Immature natural killer cell (primary cell): ENCODE measurements around the gene CDKN1A. TPM values are rescaled to one million over a fixed set of nuclear protein-coding genes. Genes with fewer than 3 reads are reported as not detected.
"Not testable (repeated sequence)": the region's sequence is repeated elsewhere in the genome, so short reads cannot be mapped to it uniquely, and the experiment has no call there.

ENCODE experiments used
- DNase-seq, 3 donors: peaks; one replicate each; pipeline ENCODE4 v3.0.0; 2022; ENCODE audit warnings: mixed read lengths in 1 of 3
- H3K27ac Mint-ChIP-seq, 6 donors: one replicate each; pipeline ENCODE4 v1.8.0; 2020; ENCODE audit warnings: mixed read lengths in 6 of 6, mild to moderate bottlenecking in 5 of 6, inconsistent platforms in 4 of 6, moderate library complexity in 3 of 6
- H3K27me3 Mint-ChIP-seq, 3 donors: one replicate each; pipeline ENCODE4 v1.8.0; 2020 to 2021; ENCODE audit warnings: low read depth in 3 of 3, mild to moderate bottlenecking in 3 of 3, mixed read lengths in 3 of 3, moderate library complexity in 3 of 3, inconsistent platforms in 1 of 3
- H3K36me3 Mint-ChIP-seq, 3 donors: one replicate each; pipeline ENCODE4 v1.8.0; 2020; ENCODE audit warnings: mixed read lengths in 3 of 3, inconsistent platforms in 2 of 3, mild to moderate bottlenecking in 2 of 3
- H3K4me1 Mint-ChIP-seq, 2 donors: one replicate each; pipeline ENCODE4 v1.8.0; 2020; ENCODE audit warnings: inconsistent platforms in 2 of 2, mild to moderate bottlenecking in 2 of 2, mixed read lengths in 2 of 2, moderate library complexity in 1 of 2
- H3K4me3 Mint-ChIP-seq, 5 donors: one replicate each; pipeline ENCODE4 v1.8.0; 2020; ENCODE audit warnings: mild to moderate bottlenecking in 5 of 5, mixed read lengths in 5 of 5, inconsistent platforms in 3 of 5, moderate library complexity in 3 of 5
- H3K9me3 Mint-ChIP-seq, 6 donors: one replicate each; pipeline ENCODE4 v1.8.0; 2020; ENCODE audit warnings: mild to moderate bottlenecking in 6 of 6, mixed read lengths in 6 of 6, inconsistent platforms in 4 of 6, moderate library complexity in 3 of 6
- polyA plus RNA-seq, 3 donors: library from polyadenylated mRNA; unstranded; fragments of 300-500 nt; fragmentation: Illumina TruSeq; gene quantifications; one replicate each; pipeline ENCODE4 v1.2.3, GENCODE V29; 2021

Gene CDKN1A
- polyA plus RNA-seq, 3 donors from 2014 or later, result 3.3 to 13.6 (median 7.0) TPM

DNA sequence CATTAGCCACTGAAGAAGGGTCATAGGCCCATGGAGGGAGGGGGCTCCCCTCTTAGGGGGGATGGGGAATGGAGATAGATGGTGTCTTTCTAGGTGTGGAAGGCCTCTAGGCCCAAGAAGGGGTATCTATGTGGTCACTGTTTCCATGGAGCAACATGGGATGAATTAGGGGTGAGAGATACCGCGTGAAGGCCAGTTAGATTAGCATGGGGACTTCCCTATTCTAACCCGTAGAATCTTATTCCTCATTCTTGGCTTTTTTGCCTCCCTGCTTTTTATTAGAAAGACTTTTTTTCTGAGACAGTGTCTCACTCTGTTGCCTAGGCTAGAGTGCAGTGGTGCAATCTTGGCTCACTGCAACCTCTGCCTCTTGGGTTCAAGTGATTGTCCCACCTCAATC, 22.3 kb downstream of the CDKN1A start:
- peaks cover 0 to 3% (median 2%) of the 10 kb centered on the region in 3 donors for H3K27me3 Mint-ChIP-seq
- H3K27ac Mint-ChIP-seq, result peak overlapping the region in 1 of 6 donors; percentile 2
- no peak for DNase-seq
- H3K4me1 Mint-ChIP-seq, result no peaks in the 10 kb centered on the region
- H3K36me3 Mint-ChIP-seq, result peaks cover 0 to 5% (median 0%) of the 10 kb centered on the region in 3 donors
- no peak overlapping the region for H3K4me3 Mint-ChIP-seq
- H3K9me3 Mint-ChIP-seq, result no peaks in the 10 kb centered on the region

DNA sequence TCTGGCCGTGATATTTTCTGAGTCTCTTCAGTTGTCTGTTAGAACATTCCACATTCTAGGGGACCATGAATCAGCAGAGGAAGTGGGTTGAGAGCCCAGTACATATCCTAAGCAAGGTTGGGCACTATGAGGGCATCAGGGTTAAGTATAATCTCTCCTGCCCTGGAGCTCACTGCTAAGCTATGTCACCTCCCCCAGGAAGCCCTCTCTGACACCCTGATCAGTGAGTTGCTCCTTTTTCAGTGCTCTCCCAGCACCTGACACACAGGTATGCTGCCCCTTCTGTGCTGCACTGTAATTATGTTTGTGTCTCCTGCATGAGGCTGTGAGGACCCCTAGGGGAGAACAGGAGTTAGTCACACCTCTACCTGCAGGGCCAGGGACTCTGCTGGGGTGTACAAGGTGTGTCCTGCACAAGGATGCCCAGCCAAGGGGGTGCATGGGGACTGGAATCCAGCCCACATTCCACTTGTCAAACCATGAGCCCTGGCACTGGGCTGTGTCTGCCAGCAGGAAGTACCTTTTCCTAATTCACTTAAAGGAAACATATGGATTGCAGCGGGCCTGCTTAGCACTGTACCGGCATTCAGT, 23.0 kb downstream of the CDKN1A start:
- Mint-ChIP-seq H3K36me3 (peaks cover 0 to 5% (median 0%) of the 10 kb centered on the region in 3 donors), H3K27me3 (peaks cover 0 to 3% (median 2%) of the 10 kb centered on the region in 3 donors), H3K27ac (no peak overlapping the region), H3K9me3 (no peaks in the 10 kb centered on the region), H3K4me1 (no peaks in the 10 kb centered on the region), H3K4me3 (no peak overlapping the region)
- DNase-seq, result no peak

DNA sequence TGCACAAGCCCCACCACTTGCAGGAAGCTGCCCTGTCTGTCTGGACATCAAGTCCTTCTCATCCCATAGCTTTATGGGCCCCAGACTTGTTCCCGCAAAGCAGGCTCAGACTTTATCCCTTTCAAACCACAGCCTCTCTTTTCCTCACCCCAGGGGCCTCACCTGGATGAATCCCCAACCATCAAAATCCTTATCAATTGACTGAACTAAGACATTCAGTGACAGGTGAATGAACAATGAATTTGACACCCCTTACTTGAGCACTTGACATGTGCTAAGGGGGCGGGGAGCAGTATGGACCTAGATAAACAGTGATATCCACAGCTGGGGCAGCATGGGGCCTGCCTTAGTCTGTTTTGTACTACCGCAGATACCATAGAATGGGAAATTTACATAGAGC, 24.1 kb downstream of the CDKN1A start:
- Mint-ChIP-seq H3K27me3 (peaks cover 0 to 4% (median 0%) of the 10 kb centered on the region in 3 donors), H3K4me3 (no peak overlapping the region), H3K36me3 (peaks cover 0 to 5% (median 0%) of the 10 kb centered on the region in 3 donors), H3K9me3 (no peaks in the 10 kb centered on the region), H3K27ac (no peak overlapping the region), H3K4me1 (no peaks in the 10 kb centered on the region)
- DNase-seq, result no peak

DNA sequence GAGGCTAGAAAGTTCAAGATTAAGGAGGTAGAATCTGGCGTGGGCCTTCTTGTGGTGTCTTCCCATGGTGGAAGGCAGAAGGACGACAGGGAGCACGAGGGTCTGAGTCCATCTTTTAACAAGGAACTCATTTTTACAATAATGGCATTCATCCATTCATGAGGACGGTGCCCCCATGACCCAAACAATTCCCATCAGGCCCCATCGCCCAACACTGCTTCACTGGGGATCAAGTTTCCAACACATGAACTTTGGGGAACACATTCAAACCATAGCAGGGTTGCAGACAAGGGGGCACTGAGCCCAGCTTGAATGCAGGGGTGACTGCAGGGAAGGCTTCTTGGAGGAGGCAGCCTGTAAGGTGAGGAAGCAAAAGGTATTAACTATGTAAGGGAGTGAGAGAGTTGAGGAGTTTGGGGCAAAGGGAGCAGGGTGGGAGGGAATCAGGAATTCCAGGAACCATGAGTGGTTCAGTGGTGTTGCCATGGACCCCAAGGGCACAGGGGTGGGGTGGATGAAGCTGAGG, 24.6 kb downstream of the CDKN1A start:
- no peak overlapping the region for H3K27ac Mint-ChIP-seq
- H3K4me1 Mint-ChIP-seq, result no peaks in the 10 kb centered on the region
- no peak for DNase-seq
- no peak overlapping the region for H3K4me3 Mint-ChIP-seq
- H3K27me3 Mint-ChIP-seq, result peaks cover 0 to 5% (median 0%) of the 10 kb centered on the region in 3 donors
- H3K36me3 Mint-ChIP-seq, result peaks cover 0 to 5% (median 0%) of the 10 kb centered on the region in 3 donors
- H3K9me3 Mint-ChIP-seq, result no peaks in the 10 kb centered on the region

DNA sequence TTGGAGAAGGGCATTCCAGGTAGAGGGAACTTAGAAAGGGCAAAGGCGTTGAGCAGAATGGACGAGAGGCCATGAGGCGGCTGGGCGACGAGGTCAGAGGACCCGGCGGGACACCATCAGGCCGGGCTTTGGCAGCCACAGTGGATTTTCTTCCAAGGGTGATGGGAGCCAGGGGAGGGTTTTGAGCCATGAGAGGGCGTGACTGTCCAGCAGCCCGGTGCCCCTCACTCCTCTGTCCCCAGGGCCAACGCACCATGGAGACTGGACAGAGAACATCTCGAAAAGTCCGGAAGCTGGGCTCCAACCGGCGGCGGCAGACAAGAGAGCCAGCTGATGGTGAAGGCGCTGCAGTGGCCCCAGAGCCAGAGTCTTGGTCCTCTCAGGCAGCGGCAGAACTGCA, 25.5 kb downstream of the CDKN1A start:
- no peaks in the 10 kb centered on the region for H3K9me3 Mint-ChIP-seq
- H3K4me3 Mint-ChIP-seq, result no peak overlapping the region
- no peak overlapping the region for H3K27ac Mint-ChIP-seq
- H3K27me3 Mint-ChIP-seq, result peaks cover 0 to 5% (median 0%) of the 10 kb centered on the region in 3 donors
- no peak for DNase-seq
- no peaks in the 10 kb centered on the region for H3K36me3 Mint-ChIP-seq
- no peaks in the 10 kb centered on the region for H3K4me1 Mint-ChIP-seq

DNA sequence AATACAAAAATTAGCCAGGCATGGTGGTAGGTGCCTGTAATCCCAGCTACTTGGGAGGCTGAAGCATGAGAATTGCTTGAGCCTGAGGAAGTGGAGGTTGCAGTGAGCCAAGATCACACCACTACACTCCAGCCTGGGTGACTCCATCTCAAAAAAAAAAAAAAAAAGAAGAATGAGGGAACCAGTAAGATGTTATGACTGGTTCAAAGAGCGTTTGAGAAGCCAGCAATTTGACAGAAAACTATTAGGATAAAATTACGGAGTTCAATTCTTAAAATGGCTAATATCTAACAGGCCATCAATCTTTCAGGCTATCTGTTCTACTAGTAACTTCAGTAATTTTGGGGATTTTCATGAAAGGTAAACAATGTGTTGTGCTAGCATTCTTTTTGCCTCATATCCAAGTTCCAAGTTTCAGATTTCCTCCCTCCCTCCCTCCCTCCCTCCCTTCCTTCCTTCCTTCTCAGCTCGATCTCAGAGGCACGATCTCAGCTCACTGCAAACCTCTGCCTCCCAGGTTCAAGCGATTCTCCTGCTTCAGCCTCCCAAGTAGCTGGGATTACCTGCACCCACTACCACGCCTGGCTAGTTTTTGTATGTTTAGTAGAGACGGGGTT, 26.6 kb downstream of the CDKN1A start:
- not testable (repeated sequence) for H3K27ac Mint-ChIP-seq

DNA sequence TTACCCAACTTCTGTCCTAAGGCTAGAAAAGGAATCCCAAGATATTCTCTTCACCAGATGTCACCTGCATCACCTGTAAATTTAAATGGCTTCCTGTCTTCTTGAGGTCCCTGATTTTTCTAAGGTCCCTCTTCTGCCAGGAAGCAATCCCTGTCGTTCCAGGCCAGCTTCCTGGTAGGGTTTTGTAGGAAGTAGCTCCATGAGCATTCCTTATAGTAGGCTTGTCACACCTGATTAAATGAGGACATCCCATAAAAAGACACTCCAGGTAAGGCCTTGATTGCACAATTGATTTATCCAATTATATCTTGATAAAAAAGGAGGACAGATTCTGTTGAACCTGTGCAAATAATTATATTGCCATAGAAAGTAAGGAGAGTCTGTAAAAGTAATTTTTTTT, 27.8 kb downstream of the CDKN1A start:
- Mint-ChIP-seq H3K4me3 (no peak overlapping the region), H3K9me3 (no peaks in the 10 kb centered on the region), H3K36me3 (no peaks in the 10 kb centered on the region), H3K27me3 (peaks cover 0 to 3% (median 0%) of the 10 kb centered on the region in 3 donors), H3K4me1 (no peaks in the 10 kb centered on the region), H3K27ac (no peak overlapping the region)
- DNase-seq, result no peak

More for the DNA sequence above, 26.6 kb downstream of the CDKN1A start:
- H3K36me3 Mint-ChIP-seq, H3K9me3 Mint-ChIP-seq, H3K4me1 Mint-ChIP-seq, DNase-seq, H3K4me3 Mint-ChIP-seq, H3K27me3 Mint-ChIP-seq: not testable (repeated sequence)

DNA sequence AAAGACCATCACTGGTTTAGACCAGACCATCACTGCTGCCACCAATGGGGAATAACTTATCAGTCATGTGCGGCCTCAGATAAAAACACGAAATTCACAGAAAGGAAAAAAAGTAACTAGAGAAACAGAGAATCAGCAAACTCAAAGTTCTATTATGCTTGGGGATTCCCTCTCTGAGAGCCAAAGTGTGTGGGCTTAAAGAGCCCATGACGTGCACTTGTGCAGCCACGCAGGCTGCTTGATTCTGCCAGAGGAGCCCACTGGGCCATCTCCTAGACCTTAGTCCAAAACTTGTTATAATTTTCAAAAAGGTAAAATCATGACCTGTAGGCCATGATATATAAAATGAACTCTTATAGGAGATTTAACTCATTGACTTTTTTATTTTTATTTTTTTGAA, 34.3 kb downstream of the CDKN1A start:
- no peaks in the 10 kb centered on the region for H3K9me3 Mint-ChIP-seq
- H3K4me1 Mint-ChIP-seq, result no peaks in the 10 kb centered on the region
- no peak for DNase-seq
- H3K4me3 Mint-ChIP-seq, result no peak overlapping the region
- no peaks in the 10 kb centered on the region for H3K27me3 Mint-ChIP-seq
- H3K27ac Mint-ChIP-seq, result no peak overlapping the region
- no peaks in the 10 kb centered on the region for H3K36me3 Mint-ChIP-seq

DNA sequence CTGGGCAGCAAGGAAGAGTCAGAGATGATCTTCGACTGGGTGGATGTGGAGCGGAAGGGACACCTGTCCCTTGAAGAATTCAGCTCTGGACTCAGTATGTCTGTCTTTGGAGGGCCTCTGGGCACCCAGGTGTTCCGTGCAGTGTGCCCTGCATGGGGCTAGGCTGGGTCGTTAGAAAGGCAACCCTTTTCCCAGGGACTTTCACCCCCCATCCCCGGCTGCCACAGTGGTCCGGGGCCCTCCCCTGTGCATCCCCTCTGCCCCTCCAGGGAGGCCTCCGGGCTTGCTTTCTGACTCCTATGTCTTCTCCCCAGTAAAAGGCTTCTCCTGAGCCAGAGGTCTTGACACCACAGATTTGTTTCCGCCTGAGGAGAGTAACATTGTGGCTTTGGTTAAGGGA, 35.3 kb downstream of the CDKN1A start:
- H3K27me3 Mint-ChIP-seq, result no peaks in the 10 kb centered on the region
- no peak overlapping the region for H3K27ac Mint-ChIP-seq
- H3K36me3 Mint-ChIP-seq, result no peaks in the 10 kb centered on the region
- H3K4me3 Mint-ChIP-seq, result no peak overlapping the region
- no peaks in the 10 kb centered on the region for H3K4me1 Mint-ChIP-seq
- no peak for DNase-seq
- H3K9me3 Mint-ChIP-seq, result no peaks in the 10 kb centered on the region

DNA sequence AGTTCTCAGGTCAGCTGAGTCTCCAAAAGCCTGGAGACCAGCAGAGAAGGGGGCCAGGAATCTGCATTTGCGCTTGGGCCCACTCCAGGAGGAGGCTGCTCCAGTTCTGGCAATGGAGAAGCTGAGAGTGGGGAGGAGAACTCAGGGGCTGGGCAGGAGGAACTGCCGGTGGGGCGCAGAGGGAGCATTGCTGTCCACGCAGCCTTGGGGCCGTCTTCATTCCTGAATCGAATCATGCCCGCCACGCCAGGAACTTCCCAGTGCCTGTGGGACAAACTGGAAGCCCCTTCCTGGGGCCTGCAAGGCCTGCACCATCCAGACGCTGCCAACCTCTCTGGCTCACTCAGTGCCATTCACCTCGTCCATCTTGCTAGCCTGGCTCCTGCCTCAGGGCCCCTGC, 36.0 kb downstream of the CDKN1A start:
- Mint-ChIP-seq H3K9me3 (no peaks in the 10 kb centered on the region), H3K4me3 (no peak overlapping the region), H3K4me1 (no peaks in the 10 kb centered on the region), H3K27me3 (no peaks in the 10 kb centered on the region), H3K27ac (peak overlapping the region in 1 of 6 donors; percentile 35), H3K36me3 (no peaks in the 10 kb centered on the region)
- no peak for DNase-seq

DNA sequence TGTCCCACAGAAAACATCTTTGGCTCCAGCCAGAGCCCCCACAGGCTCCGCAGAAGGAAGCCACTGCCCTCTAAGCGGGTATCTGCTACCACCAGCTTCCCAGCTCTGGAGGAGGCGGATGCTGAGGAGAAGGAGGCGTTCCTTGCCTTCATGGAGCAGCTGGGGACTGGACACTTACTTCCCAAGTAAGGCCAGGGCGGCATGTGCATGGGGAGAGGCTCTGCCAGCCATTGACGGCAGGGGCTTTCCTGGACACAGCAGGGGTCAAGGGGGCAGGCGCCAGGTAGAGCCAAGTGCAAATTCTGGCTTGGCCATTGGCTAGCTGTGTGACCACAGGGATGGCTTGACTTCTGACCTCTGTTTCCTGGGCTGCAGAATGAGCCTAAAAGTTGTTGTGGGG, 37.0 kb downstream of the CDKN1A start:
- Mint-ChIP-seq H3K27ac (no peak overlapping the region), H3K27me3 (no peaks in the 10 kb centered on the region), H3K9me3 (no peaks in the 10 kb centered on the region), H3K4me3 (no peak overlapping the region), H3K36me3 (no peaks in the 10 kb centered on the region), H3K4me1 (no peaks in the 10 kb centered on the region)
- no peak for DNase-seq

DNA sequence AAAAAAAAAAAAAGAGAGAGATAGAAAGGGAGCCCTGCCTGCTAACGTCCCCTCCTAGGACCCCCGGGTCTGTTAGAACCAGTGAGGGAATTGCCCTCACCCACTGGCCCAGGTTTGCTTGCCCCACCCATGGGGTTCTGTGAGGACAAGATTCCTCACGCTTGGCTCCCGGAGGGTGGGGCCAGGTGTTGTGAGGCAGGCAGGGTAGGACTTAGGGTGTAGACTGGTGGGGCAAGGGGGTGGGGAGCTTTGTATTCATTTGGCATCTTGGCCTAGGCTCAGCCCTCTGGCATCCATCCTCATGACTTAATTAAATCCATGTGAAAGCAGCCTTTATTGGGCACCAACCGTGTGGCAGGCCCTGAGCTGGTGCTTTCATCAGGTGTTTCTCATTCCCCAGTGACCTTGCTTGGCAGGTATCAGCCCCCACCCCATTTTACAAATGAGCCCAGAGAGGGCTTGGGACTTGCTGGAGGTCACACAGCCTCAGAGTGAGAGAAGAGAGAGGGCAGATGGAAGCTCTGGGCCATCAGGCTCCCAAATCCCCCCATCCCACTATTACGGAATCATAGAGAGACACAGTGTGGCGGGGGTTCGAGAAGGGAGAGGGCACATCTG, 38.1 kb downstream of the CDKN1A start:
- Mint-ChIP-seq H3K27me3 (no peaks in the 10 kb centered on the region), H3K4me1 (no peaks in the 10 kb centered on the region), H3K9me3 (no peaks in the 10 kb centered on the region), H3K36me3 (no peaks in the 10 kb centered on the region), H3K4me3 (no peak overlapping the region), H3K27ac (no peak overlapping the region)
- DNase-seq, result no peak

DNA sequence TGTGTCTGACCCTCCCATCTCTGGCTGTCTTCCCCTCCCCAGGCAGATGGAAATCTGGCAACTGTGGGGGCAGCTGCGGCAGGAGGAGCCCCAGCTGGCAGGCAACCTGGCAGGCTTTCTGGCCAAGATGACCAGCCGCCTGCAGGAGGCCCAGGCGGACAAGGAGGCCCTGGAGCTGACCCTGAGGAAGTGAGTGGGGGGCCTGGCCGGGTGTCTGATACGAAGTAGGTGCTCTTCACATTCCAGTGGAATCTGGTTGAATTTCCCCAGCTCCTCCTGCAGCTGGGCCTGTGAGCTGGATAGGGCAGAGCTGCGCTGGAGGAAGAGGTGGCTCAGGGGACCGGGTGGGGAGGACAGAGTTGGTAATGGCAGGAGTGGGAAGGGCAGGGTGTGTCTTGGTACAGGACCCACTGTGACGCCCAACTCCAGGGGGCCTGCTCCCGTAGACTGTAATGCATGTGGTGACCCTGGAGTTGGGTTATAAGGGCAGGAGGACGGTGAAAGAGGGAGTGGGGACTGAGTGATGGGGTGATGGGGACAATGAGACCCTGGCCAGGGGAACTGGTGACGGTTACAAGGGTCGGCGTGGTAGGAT, 38.8 kb downstream of the CDKN1A start:
- H3K36me3 Mint-ChIP-seq, result no peaks in the 10 kb centered on the region
- DNase-seq, result no peak
- no peaks in the 10 kb centered on the region for H3K4me1 Mint-ChIP-seq
- no peak overlapping the region for H3K4me3 Mint-ChIP-seq
- no peak overlapping the region for H3K27ac Mint-ChIP-seq
- H3K27me3 Mint-ChIP-seq, result no peaks in the 10 kb centered on the region
- no peaks in the 10 kb centered on the region for H3K9me3 Mint-ChIP-seq

DNA sequence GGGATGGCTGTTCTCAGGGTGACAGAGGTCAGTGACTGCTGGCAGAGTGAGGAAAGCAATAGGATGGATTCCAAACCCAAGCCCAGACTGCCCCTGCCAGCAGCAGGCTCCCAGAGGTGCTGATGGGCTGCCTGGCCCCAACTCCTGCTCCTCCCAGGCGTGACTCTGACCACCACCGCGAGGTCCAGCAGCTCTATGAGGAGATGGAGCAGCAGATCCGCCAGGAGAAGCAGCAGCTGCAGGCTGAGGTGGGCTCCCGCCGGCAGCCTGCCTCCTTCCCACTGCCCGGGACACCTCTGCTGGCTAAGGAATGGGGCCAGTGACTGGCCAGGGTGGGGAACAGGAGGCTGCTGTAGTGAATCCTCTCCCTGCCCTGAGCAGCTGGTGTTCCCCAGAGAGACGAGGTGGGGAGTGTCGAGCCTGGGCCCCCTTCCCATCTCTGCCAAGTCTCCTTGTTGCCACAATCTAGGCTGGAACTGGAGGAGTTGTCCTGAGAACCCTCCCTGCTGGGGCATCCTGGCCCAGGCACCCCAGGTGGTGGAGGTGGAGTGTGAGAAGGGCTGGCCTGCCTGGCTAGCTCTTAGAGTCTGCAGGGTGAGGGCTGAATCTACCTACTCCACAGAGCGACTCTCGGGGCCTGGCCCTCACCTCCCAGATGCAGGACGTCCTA, 39.5 kb downstream of the CDKN1A start:
- Mint-ChIP-seq H3K9me3 (no peaks in the 10 kb centered on the region), H3K27me3 (no peaks in the 10 kb centered on the region), H3K27ac (no peak overlapping the region), H3K4me1 (no peaks in the 10 kb centered on the region), H3K4me3 (no peak overlapping the region), H3K36me3 (no peaks in the 10 kb centered on the region)
- no peak for DNase-seq
